GM12878 (cell line): ENCODE results near the gene FOXF1. TPM values are rescaled to one million over a fixed set of nuclear protein-coding genes. Genes with fewer than 3 reads are reported as not detected.

Experiments
- SMC3 ChIP-seq: IDR thresholded peaks from 2 replicates; pipeline ENCODE4 v1.6.1; 2011; ENCODE audit warnings: low read length, improper control_type of control experiment, borderline replicate concordance
- polyA plus RNA-seq, 11 experiments: library from polyadenylated mRNA; depleted of rRNA in 4 of 11; unstranded in 6 of 11; stranded (reverse) in 5 of 11; fragments of >200 nt; fragmentation: Nextera tagmentation in 4 of 11; fragmentation: Illumina TruSeq in 1 of 11; extraction: Ambion mirVana in 4 of 11; extraction: Trizol in 1 of 11; gene quantifications; 1 replicate in 1 of 11; 2 replicates in 10 of 11; pipeline versions ENCODE4 v1.2.1 to v1.2.3, GENCODE V29; 2011 to 2016; ENCODE audit warnings: inconsistent platforms in 2 of 11, missing spikeins in 2 of 11, low read depth in 1 of 11
- total RNA-seq, 4 experiments: library from RNA; depleted of rRNA in 3 of 4; stranded (reverse); fragments of >200 nt in 3 of 4; fragmentation: Illumina TruSeq in 1 of 4; extraction: Trizol in 1 of 4; gene quantifications; 2 replicates each; pipeline versions ENCODE4 v1.2.1 to v1.2.3, GENCODE V29; 2013 to 2021
- TF ChIP-seq, protein P1 (sequence below): fragments of 450-650 bp; IDR thresholded peaks from 2 replicates; pipeline ENCODE4 v1.6.1; 2016; ENCODE audit warnings: mild to moderate bottlenecking

Gene FOXF1
- total and polyA plus RNA-seq, 10 of the 15 experiments (the other 5 are each of a cell fraction or from before 2014, with no cell fraction given): 0.01 TPM; not detected in 9

DNA sequence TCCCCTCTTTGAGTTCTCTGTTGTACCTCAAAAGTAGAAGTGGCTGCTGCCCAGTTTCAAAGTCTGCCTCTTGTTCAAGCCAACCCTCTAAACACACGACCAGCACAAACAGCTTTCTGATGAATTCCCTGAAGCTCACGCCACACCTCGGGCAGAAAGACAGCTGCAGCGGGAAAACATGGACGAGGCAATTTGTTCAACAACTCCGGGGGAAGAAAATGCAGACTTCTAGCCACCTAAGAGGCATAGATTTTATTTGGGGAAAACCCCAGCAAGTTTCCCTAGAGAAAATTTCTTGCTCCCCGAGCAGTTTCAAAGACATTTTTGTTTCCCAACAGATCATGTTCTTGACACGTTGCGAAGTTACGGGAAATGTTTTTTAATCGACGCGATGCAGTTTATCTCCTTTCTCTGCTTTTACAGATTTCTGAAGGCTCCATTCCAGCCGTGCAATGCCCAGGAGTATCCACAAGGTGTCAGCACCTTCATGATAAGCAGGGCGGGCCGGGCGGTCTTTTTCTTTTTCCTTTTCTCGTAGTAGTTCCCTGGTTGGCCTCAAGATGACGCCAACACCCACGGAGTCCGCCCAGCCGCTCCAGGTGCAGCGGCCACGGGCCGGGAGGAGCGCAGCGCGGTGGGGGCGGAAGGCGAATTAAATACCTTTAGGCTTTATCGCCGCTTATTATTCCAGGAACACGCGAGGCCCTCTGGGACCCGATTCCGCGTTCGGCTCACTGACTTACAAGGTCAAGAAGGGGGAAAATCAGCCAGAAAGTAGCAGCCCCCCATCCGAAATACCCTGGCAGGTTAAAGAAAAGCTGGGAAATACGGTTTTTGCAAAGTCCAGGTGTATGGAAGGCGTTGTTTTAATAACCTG is 53.4 kb downstream of the FOXF1 start (continued):
- TF ChIP-seq, protein P1, sequence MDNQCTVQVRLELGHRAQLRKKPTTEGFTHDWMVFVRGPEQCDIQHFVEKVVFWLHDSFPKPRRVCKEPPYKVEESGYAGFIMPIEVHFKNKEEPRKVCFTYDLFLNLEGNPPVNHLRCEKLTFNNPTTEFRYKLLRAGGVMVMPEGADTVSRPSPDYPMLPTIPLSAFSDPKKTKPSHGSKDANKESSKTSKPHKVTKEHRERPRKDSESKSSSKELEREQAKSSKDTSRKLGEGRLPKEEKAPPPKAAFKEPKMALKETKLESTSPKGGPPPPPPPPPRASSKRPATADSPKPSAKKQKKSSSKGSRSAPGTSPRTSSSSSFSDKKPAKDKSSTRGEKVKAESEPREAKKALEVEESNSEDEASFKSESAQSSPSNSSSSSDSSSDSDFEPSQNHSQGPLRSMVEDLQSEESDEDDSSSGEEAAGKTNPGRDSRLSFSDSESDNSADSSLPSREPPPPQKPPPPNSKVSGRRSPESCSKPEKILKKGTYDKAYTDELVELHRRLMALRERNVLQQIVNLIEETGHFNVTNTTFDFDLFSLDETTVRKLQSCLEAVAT: no peak
- TF ChIP-seq SMC3: peak; percentile 99

Other genes with a start within 250 kb of the FOXF1 start
- gene MTHFSD, start 44.7 kb downstream of the FOXF1 start, total RNA-seq (2014; rRNA removed): 15.2 and 19.7 TPM in 2 replicates
- 13.5 and 14.5 TPM in 2 replicates for gene MTHFSD, start 44.7 kb downstream of the FOXF1 start, total RNA-seq (2014; rRNA removed; fragmentation: Illumina TruSeq; extraction: Trizol)
- 19.0 TPM in 2 replicates for gene MTHFSD, start 44.7 kb downstream of the FOXF1 start, total RNA-seq (2021)
- 21.7 and 24.5 TPM in 2 replicates for gene MTHFSD, start 44.7 kb downstream of the FOXF1 start, polyA plus RNA-seq (2011; rRNA removed)
- 15.0 and 15.7 TPM in 2 replicates for gene MTHFSD, start 44.7 kb downstream of the FOXF1 start, polyA plus RNA-seq (2014; fragmentation: Illumina TruSeq; extraction: Trizol)
- gene MTHFSD, start 44.7 kb downstream of the FOXF1 start, polyA plus RNA-seq (2014; fragmentation: Nextera tagmentation; extraction: Ambion mirVana): 1 to 10 TPM; 2.2 to 3.3 TPM
- gene MTHFSD, start 44.7 kb downstream of the FOXF1 start, polyA plus RNA-seq (2014; rRNA removed): 17.7 and 17.8 TPM in 2 replicates
- gene MTHFSD, start 44.7 kb downstream of the FOXF1 start, polyA plus RNA-seq (2016; fragmentation: Nextera tagmentation; extraction: Ambion mirVana): 10 to 100 TPM; 18.6 to 20.2 TPM
- not detected in 2 replicates for gene FOXC2, start 56.3 kb downstream of the FOXF1 start, total RNA-seq (2014; rRNA removed)
- not detected in 2 replicates for gene FOXC2, start 56.3 kb downstream of the FOXF1 start, total RNA-seq (2014; rRNA removed; fragmentation: Illumina TruSeq; extraction: Trizol)
- gene FOXC2, start 56.3 kb downstream of the FOXF1 start, total RNA-seq (2021): not detected in 2 replicates
- gene FOXC2, start 56.3 kb downstream of the FOXF1 start, polyA plus RNA-seq (2011; rRNA removed): not detected in 2 replicates
- gene FOXC2, start 56.3 kb downstream of the FOXF1 start, polyA plus RNA-seq (2014; fragmentation: Illumina TruSeq; extraction: Trizol): not detected in 2 replicates
- not detected for gene FOXC2, start 56.3 kb downstream of the FOXF1 start, polyA plus RNA-seq (2014; fragmentation: Nextera tagmentation; extraction: Ambion mirVana)
- 0.03 TPM in 1 of 2 replicates, not detected in the other for gene FOXC2, start 56.3 kb downstream of the FOXF1 start, polyA plus RNA-seq (2014; rRNA removed)
- gene FOXC2, start 56.3 kb downstream of the FOXF1 start, polyA plus RNA-seq (2016; fragmentation: Nextera tagmentation; extraction: Ambion mirVana): not detected
- gene FOXL1, start 68.0 kb downstream of the FOXF1 start, total RNA-seq (2014; rRNA removed): not detected in 2 replicates
- gene FOXL1, start 68.0 kb downstream of the FOXF1 start, total RNA-seq (2014; rRNA removed; fragmentation: Illumina TruSeq; extraction: Trizol): not detected in 2 replicates
- not detected in 2 replicates for gene FOXL1, start 68.0 kb downstream of the FOXF1 start, total RNA-seq (2021)
- gene FOXL1, start 68.0 kb downstream of the FOXF1 start, polyA plus RNA-seq (2011; rRNA removed): 0.03 and 0.05 TPM in 2 replicates
- gene FOXL1, start 68.0 kb downstream of the FOXF1 start, polyA plus RNA-seq (2014; fragmentation: Illumina TruSeq; extraction: Trizol): not detected in 2 replicates
- gene FOXL1, start 68.0 kb downstream of the FOXF1 start, polyA plus RNA-seq (2014; fragmentation: Nextera tagmentation; extraction: Ambion mirVana): not detected
- not detected in 2 replicates for gene FOXL1, start 68.0 kb downstream of the FOXF1 start, polyA plus RNA-seq (2014; rRNA removed)
- gene FOXL1, start 68.0 kb downstream of the FOXF1 start, polyA plus RNA-seq (2016; fragmentation: Nextera tagmentation; extraction: Ambion mirVana): not detected